Activated CD8-positive, alpha-beta memory T cell treated with anti-CD3 and anti-CD28 coated beads for 1 hour (primary cell): ENCODE results near the gene TMEM14A.

Experiments
- DNase-seq, 2 donors: peaks; one replicate each; pipeline ENCODE4 v3.0.0-alpha.2; 2020; ENCODE audit warnings: low read depth in 1 of 2; ENCODE audit errors: extremely low read depth in 1 of 2

The TMEM14A gene

GRCh38 chr6:52733172-52733571, 62.3 kb downstream of the TMEM14A start:
- no peak for DNase-seq

DNA sequence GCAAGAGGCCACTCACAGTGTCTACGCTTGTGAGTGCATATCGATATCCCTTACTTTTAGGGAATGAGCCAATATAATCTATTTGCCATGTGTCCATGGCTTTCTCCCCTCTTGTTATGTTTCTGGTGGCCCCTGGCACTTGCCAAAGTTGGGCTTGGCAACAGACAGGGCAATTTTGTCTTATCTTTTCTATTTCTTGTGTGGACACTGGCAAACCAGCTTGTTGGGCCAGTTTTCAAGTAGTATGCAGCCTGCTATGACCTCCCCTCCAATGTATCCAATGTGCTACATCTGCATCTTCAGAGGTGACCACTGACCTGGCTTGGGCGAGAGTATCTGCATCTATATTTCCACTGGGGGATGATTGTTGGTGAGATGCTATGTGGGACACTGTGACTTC, 63.2 kb downstream of the TMEM14A start:
- DNase-seq = no peak

DNA sequence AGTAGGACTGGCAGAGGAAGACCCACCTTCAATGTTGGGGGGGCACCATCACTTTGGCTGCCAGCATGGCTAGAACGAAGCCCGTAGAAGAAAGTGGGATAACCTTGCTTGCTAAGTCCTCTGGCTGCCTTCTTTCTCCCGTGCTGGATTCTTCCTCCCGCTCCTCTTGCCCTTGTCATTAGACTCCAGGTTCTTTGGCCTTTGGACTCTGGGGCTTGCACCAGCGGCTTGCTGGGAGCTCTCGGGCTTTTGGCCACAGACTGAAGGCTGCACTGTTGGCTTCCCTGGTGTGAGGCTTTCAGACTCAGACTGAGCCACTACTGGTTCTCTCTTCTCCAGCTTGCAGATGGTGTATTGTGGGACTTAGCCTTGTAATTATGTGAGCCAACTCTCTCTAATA, 64.2 kb downstream of the TMEM14A start:
- no peak for DNase-seq

- no peak for DNase-seq
Measured at GRCh38 chr6:52736145-52736544, 65.2 kb downstream of the TMEM14A start.
